NT2/D1 (cell line): ENCODE results near the gene PRPF40B.

ENCODE experiments used
- DNase-seq: peaks from one replicate; pipeline ENCODE4 v3.0.0-alpha.2; 2011; ENCODE audit warnings: low read depth, low spot score
- H3K27me3 ChIP-seq: 2 replicates; pipeline ENCODE4 v1.6.0; 2011; ENCODE audit warnings: mild to moderate bottlenecking; ENCODE audit not compliant: insufficient read length, insufficient read depth
- H3K36me3 ChIP-seq: 2 replicates; pipeline ENCODE4 v1.6.1; 2011; ENCODE audit warnings: mild to moderate bottlenecking, low read length, mixed read lengths; ENCODE audit not compliant: insufficient read depth, insufficient read length
- H3K4me1 ChIP-seq: 2 replicates; pipeline ENCODE4 v1.5.1; 2011; ENCODE audit not compliant: insufficient read depth, insufficient read length
- H3K4me3 ChIP-seq: 2 replicates; pipeline ENCODE4 v1.5.1; 2011; ENCODE audit warnings: low read depth; ENCODE audit not compliant: insufficient read length
- H3K9ac ChIP-seq: 2 replicates; pipeline ENCODE4 v1.6.0; 2011; ENCODE audit warnings: low read depth; ENCODE audit not compliant: insufficient read length
- H3K9me3 ChIP-seq: 2 replicates; pipeline ENCODE4 v1.5.1; 2011; ENCODE audit warnings: mild to moderate bottlenecking, low read length; ENCODE audit not compliant: insufficient read depth
- SUZ12 ChIP-seq: IDR thresholded peaks from 2 replicates; pipeline ENCODE4 v1.6.1; 2011; ENCODE audit not compliant: insufficient read length, insufficient read depth; ENCODE audit errors: extremely low read depth
- YY1 ChIP-seq: IDR thresholded peaks from 2 replicates; pipeline ENCODE4 v1.6.1; 2011; ENCODE audit not compliant: insufficient read length, insufficient read depth
- ZNF274 ChIP-seq: IDR thresholded peaks from 2 replicates; pipeline ENCODE4 v1.6.1; 2011; ENCODE audit warnings: mild to moderate bottlenecking, low read depth, low read length

Gene PRPF40B

GRCh38 chr12:49672301-49673217, 49.2 kb downstream of the PRPF40B start:
- TF ChIP-seq ZNF274, result no peak
- TF ChIP-seq SUZ12, result no peak
- TF ChIP-seq YY1, result no peak
- H3K9me3 ChIP-seq, result no peaks in the 10 kb centered on the region
- no peak for DNase-seq
- peaks cover 9% of the 10 kb centered on the region for H3K36me3 ChIP-seq
- H3K4me3 ChIP-seq, result no peak overlapping the region
- H3K27me3 ChIP-seq, result no peaks in the 10 kb centered on the region
- peaks cover 11% of the 10 kb centered on the region for H3K4me1 ChIP-seq
- H3K9ac ChIP-seq, result no peak overlapping the region

GRCh38 chr12:49673446-49674317, 50.3 kb downstream of the PRPF40B start:
- no peaks in the 10 kb centered on the region for H3K27me3 ChIP-seq
- no peak for DNase-seq
- no peak overlapping the region for H3K4me3 ChIP-seq
- no peaks in the 10 kb centered on the region for H3K9me3 ChIP-seq
- H3K36me3 ChIP-seq, result peaks cover 4% of the 10 kb centered on the region
- H3K4me1 ChIP-seq, result peaks cover 11% of the 10 kb centered on the region
- peak overlapping the region; percentile 42 for H3K9ac ChIP-seq
- no peak for TF ChIP-seq SUZ12

GRCh38 chr12:49674318-49674981, 51.1 kb downstream of the PRPF40B start:
- TF ChIP-seq ZNF274 (no peak), YY1 (no peak), SUZ12 (no peak)
- DNase-seq, result no peak
- Histone ChIP-seq H3K9ac (no peak overlapping the region), H3K4me3 (no peak overlapping the region), H3K27me3 (no peaks in the 10 kb centered on the region), H3K9me3 (no peaks in the 10 kb centered on the region), H3K36me3 (peaks cover 4% of the 10 kb centered on the region), H3K4me1 (peaks cover 11% of the 10 kb centered on the region)

- TF ChIP-seq YY1 (no peak), SUZ12 (no peak), ZNF274 (no peak)
- peaks cover 11% of the 10 kb centered on the region for H3K4me1 ChIP-seq
- no peaks in the 10 kb centered on the region for H3K27me3 ChIP-seq
- H3K36me3 ChIP-seq, result peaks cover 4% of the 10 kb centered on the region
- DNase-seq, result no peak
- H3K4me3 ChIP-seq, result no peak overlapping the region
- no peak overlapping the region for H3K9ac ChIP-seq
- H3K9me3 ChIP-seq, result no peaks in the 10 kb centered on the region
Measured at GRCh38 chr12:49675137-49675536, 51.8 kb downstream of the PRPF40B start.

GRCh38 chr12:49678711-49679110, 55.4 kb downstream of the PRPF40B start:
- H3K4me3 ChIP-seq, result no peak overlapping the region
- no peaks in the 10 kb centered on the region for H3K27me3 ChIP-seq
- DNase-seq, result no peak
- H3K4me1 ChIP-seq, result peaks cover 2% of the 10 kb centered on the region
- H3K9me3 ChIP-seq, result no peaks in the 10 kb centered on the region
- TF ChIP-seq SUZ12, result no peak
- TF ChIP-seq YY1, result no peak
- no peak for TF ChIP-seq ZNF274
- no peaks in the 10 kb centered on the region for H3K36me3 ChIP-seq
- no peak overlapping the region for H3K9ac ChIP-seq

- Histone ChIP-seq H3K4me3 (no peak overlapping the region), H3K4me1 (no peaks in the 10 kb centered on the region), H3K36me3 (no peaks in the 10 kb centered on the region), H3K9ac (no peak overlapping the region), H3K27me3 (no peaks in the 10 kb centered on the region), H3K9me3 (no peaks in the 10 kb centered on the region)
- DNase-seq, result no peak
- TF ChIP-seq SUZ12 (no peak), ZNF274 (no peak), YY1 (no peak)
Measured at GRCh38 chr12:49680075-49680474, 56.7 kb downstream of the PRPF40B start.
